Adrenal gland (tissue), 12 donors: ENCODE data around the gene CHRM1. TPM values are rescaled to one million over a fixed set of nuclear protein-coding genes. Genes with fewer than 3 reads are reported as not detected.

ENCODE experiments used
- DNase-seq, 7 donors: peaks; one replicate each; pipeline ENCODE4 v3.0.0-alpha.2; 2019 to 2020
- H3K27ac ChIP-seq, 5 donors: fragments of 200-600 bp; sonication (generic) in 4 of 5; 1 replicate in 3 of 5; 2 replicates in 2 of 5; pipeline versions ENCODE4 v1.5.1 to v1.8.0; 2016 to 2020; ENCODE audit warnings: mild to moderate bottlenecking in 1 of 5
- H3K27me3 ChIP-seq: fragments of 200-600 bp; 2 replicates; pipeline ENCODE4 v1.8.0; 2021
- H3K36me3 ChIP-seq, 2 donors: fragments of 200-600 bp; replicated peaks in 1 of 2; 1 replicate in 1 of 2; 2 replicates in 1 of 2; pipeline versions ENCODE4 v1.5.1 to v1.8.0; 2018 to 2022
- H3K4me1 ChIP-seq, 2 donors: fragments of 200-600 bp; replicated peaks in 1 of 2; 1 replicate in 1 of 2; 2 replicates in 1 of 2; pipeline versions ENCODE4 v1.5.1 to v1.8.0; 2018 to 2021
- H3K4me3 ChIP-seq, 4 donors: fragments of 200-600 bp; sonication (generic) in 3 of 4; one replicate each; pipeline ENCODE4 v1.5.1; 2016 to 2018
- H3K9me3 ChIP-seq, 3 donors: fragments of 200-600 bp; sonication (generic) in 1 of 3; replicated peaks in 1 of 3; 1 replicate in 2 of 3; 2 replicates in 1 of 3; pipeline versions ENCODE4 v1.5.1 to v1.8.0; 2016 to 2021
- POLR2A ChIP-seq, 2 donors: fragments of 450-650 bp; IDR thresholded peaks; one replicate each; pipeline ENCODE4 v1.6.1; 2017; ENCODE audit warnings: antibody characterized with exemption in 2 of 2, mild to moderate bottlenecking in 2 of 2, moderate library complexity in 1 of 2
- WGBS, 4 donors: extraction: QIAGEN DNeasy Blood & Tissue Kit in 2 of 4; methylation state at CpG; one replicate each; pipeline versions ENCODE4 v1.1.5 to v1.1.7; 2013 to 2017; 5-methylcytosine and 5-hydroxymethylcytosine counted together
- intact Hi-C, 2 donors: fragments of 100-400 bp; cut with DNase I; formaldehyde crosslinking; loops; one replicate each; pipeline versions ENCODE4 v1.14.1 to v1.15.0; 2022 to 2023
- polyA plus RNA-seq, 3 donors: library from polyadenylated mRNA; stranded (reverse); fragments of 200-250 nt in 2 of 3; fragments of 350-450 nt in 1 of 3; fragmentation: Illumina TruSeq in 1 of 3; extraction: RNeasy Lipid Tissue Mini Kit (QIAGEN cat#74804) in 1 of 3; gene quantifications; one replicate each; pipeline ENCODE4 v1.2.3, GENCODE V29; 2013 to 2014
- total RNA-seq, 9 donors: library from RNA; depleted of rRNA in 4 of 9; stranded (reverse); fragments of >200 nt in 4 of 9; fragments of 120-200 nt in 1 of 9; fragmentation: NEBNext Ultra II Directional in 1 of 9; extraction: Animal tissue kit (Norgen Biotek cat#: 25700) in 1 of 9; gene quantifications; one replicate each; pipeline versions ENCODE4 v1.1.0 to v1.2.4, GENCODE V29; 2013 to 2023
- TF ChIP-seq, protein P1 (sequence below), 6 experiments: fragments of 450-650 bp in 4 of 6; fragments of 200-600 bp in 2 of 6; sonication (generic) in 1 of 6; IDR thresholded peaks; 1 replicate in 5 of 6; 2 replicates in 1 of 6; pipeline versions ENCODE4 v1.5.1 to v1.8.0; 2016 to 2021; ENCODE audit warnings: antibody characterized with exemption in 6 of 6, mild to moderate bottlenecking in 2 of 6, moderate library complexity in 1 of 6
- donor health status: healthy with polysubstance abuse.
- donor health status: Bipolar disorder and iron deficiency.
- donor health status: DM: yes; HTN: yes; CAD: no.
- donor health status: DM: no; HTN: no; CAD: no.
- donor health status: DM: no; HTN: no; CAD: no.
- donor health status: DM: yes; HTN: yes; CAD: no.

The CHRM1 gene
- total and polyA plus RNA-seq, 12 donors = 0.22 to 3.8 (median 1.8) TPM; not detected in 5

DNA sequence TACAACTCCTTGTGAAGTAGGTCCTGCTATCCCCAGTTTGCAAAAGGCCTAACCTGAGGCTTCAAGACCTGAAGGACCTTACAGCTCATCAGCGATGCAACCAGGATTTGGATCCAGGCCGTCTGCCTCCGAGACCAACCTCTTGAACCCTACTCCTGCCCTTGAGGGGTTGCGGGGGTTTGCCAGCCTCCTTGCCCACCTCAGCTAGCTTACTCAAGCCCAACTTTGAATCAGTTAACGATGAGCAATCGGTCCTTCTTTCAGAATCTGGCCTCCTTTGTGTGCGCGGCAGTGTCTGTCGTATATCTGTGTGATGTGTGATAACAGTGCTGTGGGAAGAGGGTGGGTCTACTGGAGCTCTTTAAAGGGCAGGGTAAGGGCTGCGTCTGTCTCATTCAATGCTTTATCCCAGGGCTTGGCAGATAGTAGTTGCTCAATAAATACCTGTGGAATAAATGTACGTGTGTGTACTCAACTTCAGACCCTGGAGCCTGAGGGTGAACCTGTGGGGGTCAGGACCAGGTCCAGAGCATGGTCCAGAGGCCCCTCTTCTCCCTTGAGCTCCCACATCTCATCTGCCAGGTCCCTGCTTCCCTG, 3.2 kb downstream of the CHRM1 start:
- Histone ChIP-seq H3K27ac (no peak overlapping the region), H3K27me3 (peaks cover 7% of the 10 kb centered on the region), H3K4me1 (no peaks in the 10 kb centered on the region), H3K9me3 (no peaks in the 10 kb centered on the region), H3K36me3 (no peaks in the 10 kb centered on the region), H3K4me3 (no peak overlapping the region)
- intact Hi-C loops = no loop called here
- DNase-seq = no peak
- WGBS, 4 donors = 88 to 94% (median 91%) methylated on average over 11 of the region's 11 CpGs
- TF ChIP-seq, protein P1, sequence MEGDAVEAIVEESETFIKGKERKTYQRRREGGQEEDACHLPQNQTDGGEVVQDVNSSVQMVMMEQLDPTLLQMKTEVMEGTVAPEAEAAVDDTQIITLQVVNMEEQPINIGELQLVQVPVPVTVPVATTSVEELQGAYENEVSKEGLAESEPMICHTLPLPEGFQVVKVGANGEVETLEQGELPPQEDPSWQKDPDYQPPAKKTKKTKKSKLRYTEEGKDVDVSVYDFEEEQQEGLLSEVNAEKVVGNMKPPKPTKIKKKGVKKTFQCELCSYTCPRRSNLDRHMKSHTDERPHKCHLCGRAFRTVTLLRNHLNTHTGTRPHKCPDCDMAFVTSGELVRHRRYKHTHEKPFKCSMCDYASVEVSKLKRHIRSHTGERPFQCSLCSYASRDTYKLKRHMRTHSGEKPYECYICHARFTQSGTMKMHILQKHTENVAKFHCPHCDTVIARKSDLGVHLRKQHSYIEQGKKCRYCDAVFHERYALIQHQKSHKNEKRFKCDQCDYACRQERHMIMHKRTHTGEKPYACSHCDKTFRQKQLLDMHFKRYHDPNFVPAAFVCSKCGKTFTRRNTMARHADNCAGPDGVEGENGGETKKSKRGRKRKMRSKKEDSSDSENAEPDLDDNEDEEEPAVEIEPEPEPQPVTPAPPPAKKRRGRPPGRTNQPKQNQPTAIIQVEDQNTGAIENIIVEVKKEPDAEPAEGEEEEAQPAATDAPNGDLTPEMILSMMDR (IDR thresholded peaks at IDR 0.05) = no peak
- TF ChIP-seq POLR2A (IDR thresholded peaks at IDR 0.05) = no peak

DNA sequence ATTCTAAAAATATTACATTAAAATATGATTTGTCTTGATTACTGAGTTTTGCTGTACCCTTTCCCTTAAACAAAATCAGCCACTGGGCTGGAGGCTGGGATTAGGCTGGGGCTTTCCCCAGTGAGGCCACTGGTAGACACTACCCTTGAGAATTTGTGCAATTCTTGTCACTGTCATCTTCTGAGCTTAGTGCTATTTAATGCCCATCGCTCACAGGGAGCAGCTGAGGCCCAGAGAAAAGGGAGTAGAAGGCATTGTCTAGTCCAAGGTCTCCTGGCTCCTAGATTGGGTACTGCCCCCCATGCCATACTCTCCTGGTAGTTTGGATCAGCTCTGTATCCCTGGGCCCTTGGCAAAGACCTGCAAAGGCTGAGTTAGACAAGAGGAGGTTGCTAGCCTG, 6.7 kb downstream of the CHRM1 start:
- Histone ChIP-seq H3K4me3 (no peak overlapping the region), H3K27me3 (no peaks in the 10 kb centered on the region), H3K36me3 (no peaks in the 10 kb centered on the region), H3K9me3 (no peaks in the 10 kb centered on the region), H3K27ac (no peak overlapping the region), H3K4me1 (no peaks in the 10 kb centered on the region)
- TF ChIP-seq, protein P1 (IDR thresholded peaks at IDR 0.05) = no peak
- TF ChIP-seq POLR2A (IDR thresholded peaks at IDR 0.05) = no peak
- 84 to 100% (median 96%) methylated on average over 1 of the region's 1 CpG for WGBS, 4 donors
- intact Hi-C loops = no loop called here
- DNase-seq = no peak

DNA sequence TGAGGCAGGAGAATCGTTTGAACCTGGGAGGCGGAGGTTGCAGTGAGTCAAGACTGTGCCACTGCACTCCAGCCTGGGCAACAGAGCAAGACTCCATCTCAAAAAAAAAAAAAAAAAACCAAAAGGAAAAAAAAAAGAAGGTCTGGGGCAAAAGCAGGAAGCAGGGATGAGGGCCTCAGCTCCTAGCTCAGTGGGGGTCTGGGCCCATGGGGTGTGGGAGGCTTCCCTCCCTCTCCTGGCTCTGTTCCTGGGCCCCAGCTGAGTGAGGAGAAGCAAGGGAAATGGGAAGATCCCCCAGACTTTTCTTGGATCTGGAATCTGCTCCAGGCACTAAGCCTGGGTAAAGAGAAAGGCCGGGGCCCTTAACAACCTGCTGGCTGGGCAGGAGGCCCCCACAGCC, 8.9 kb downstream of the CHRM1 start:
- no peak for DNase-seq
- Histone ChIP-seq H3K4me3 (no peak overlapping the region), H3K27ac (no peak overlapping the region), H3K9me3 (no peaks in the 10 kb centered on the region), H3K36me3 (no peaks in the 10 kb centered on the region), H3K4me1 (no peaks in the 10 kb centered on the region), H3K27me3 (no peaks in the 10 kb centered on the region)
- intact Hi-C loops = no loop called here
- 87 to 96% (median 91%) methylated on average over 3 of the region's 3 CpGs for WGBS, 4 donors
- TF ChIP-seq POLR2A (IDR thresholded peaks at IDR 0.05) = no peak
- TF ChIP-seq, protein P1 (IDR thresholded peaks at IDR 0.05) = no peak

DNA sequence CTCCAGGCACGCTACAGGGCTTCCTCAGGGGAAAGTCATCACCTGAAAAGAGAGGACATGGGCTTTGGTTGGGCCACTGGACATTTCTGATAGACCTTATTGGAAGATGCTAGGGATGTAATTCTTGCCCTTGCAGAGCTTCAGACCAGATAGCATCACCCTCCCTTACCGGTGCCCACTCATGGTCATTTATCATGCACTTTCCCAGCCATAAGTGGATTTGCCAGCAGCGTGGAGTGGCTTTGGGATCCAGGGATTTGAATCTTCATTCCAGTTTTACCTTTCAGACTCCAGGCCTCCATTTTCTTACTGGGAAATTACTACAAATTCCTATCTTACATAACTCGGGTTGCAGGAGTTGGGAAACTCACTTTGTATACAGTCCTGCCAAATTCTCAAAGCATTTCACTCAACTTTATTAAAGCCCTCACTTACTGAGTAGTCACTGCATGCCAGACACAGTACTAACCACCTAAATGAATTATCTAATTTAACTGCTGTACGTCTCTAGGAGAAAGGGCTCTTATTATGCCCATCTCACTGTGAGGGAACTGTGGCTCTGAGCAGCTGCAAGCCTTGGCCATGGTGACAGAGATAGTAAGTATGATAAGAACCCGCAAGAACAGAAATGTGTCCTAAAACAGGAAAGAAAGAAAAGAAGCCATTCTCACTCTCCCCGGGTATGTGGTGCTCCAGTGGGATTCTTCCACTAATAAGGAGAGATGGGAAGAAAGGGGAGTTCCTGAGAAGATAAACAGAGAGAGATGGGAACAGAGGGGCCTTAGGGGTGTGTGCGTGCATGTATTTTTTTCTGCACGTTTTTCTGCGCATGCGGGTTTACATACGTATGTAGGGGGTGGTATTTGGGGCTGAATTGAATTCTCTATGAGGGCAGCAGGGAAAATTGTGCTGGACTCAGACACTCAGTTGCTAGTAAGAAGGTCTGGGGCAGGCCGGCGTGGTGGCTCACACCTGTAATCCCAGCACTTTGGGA, 9.7 kb downstream of the CHRM1 start:
- 74 to 81% (median 80%) methylated on average over 14 of the region's 14 CpGs for WGBS, 4 donors
- Histone ChIP-seq H3K36me3 (no peaks in the 10 kb centered on the region), H3K4me3 (no peak overlapping the region), H3K27me3 (no peaks in the 10 kb centered on the region), H3K27ac (no peak overlapping the region), H3K9me3 (no peaks in the 10 kb centered on the region), H3K4me1 (no peaks in the 10 kb centered on the region)
- intact Hi-C loops = no loop called here
- DNase-seq = no peak
- TF ChIP-seq POLR2A (IDR thresholded peaks at IDR 0.05) = no peak
- TF ChIP-seq, protein P1 (IDR thresholded peaks at IDR 0.05) = no peak
